NCI-H2171 (cell line): Measurements from ENCODE around the gene GOLGA8H.
"Not testable (repeated sequence)": the region's sequence is repeated elsewhere in the genome, so short reads cannot be mapped to it uniquely, and the experiment has no call there.

Experiments
- DNase-seq: peaks from one replicate; lab custom pipeline; 2025; lab: John Stamatoyannopoulos, UW

GOLGA8H gene, protein sequence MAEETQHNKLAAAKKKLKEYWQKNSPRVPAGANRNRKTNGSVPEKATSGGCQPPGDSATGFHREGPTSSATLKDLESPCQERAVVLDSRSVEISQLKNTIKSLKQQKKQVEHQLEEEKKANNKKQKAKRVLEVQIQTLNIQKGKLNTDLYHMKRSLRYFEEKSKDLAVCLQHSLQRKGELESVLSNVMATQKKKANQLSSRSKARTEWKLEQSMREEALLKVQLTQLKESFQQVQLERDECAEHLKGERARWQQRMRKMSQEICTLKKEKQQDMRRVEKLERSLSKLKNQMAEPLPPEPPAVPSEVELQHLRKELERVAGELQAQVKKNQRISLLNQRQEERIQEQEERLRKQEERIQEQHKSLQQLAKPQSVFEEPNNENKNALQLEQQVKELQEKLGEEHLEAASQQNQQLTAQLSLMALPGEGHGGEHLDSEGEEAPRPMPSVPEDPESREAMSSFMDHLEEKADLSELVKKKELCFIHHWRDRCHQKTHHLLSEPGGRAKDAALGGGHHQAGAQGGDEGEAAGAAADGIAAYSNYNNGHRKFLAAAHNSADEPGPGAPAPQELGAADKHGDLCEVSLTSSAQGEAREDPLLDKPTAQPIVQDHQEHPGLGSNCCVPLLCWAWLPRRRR

DNA sequence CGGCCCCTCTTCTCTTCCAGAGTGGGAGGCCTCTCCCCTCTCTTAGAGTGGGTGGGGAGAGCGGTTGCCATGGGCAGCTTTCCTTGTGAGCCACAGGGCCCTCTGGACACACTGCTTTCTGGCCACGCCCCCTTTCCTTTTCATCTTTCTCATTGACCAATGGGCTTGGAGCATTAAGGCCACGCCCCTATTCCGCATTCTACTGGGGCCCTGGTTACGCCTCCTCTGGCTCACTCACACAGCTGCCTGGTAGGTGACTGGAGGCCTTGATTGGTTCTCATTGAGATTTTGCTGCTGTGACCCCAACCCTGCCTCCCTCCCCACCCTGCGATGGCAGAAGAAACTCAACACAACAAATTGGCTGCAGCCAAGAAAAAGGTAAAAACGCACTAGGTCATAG is at the start of gene GOLGA8H:
GOLGA8H (plus strand) TSS at position 233 of the 400 bp plus-strand sequence; CDS start at position 331, 98 bp downstream.
- DNase-seq = not testable (repeated sequence)

DNA sequence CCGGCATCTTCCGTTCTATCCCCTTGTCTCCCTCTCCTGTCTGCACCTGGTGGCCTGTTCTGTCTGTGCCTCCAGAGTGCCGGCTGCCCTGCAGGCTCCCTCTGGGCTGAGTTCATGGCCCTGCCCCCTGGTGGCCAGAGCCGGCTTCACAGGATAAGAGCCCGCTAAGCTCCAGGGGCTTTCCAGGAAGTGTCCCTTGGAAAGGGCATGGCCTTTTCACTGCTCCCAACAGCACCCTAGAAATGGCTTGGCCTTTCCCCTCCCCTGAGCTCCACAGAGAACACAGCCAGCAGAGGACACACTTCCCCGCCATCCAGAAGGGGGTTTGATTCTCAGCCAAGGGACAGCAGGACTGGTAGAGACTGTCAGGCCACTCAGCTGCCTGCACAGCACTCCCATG is 36.9 kb upstream of the GOLGA8H start:
- DNase-seq = not testable (repeated sequence)

DNA sequence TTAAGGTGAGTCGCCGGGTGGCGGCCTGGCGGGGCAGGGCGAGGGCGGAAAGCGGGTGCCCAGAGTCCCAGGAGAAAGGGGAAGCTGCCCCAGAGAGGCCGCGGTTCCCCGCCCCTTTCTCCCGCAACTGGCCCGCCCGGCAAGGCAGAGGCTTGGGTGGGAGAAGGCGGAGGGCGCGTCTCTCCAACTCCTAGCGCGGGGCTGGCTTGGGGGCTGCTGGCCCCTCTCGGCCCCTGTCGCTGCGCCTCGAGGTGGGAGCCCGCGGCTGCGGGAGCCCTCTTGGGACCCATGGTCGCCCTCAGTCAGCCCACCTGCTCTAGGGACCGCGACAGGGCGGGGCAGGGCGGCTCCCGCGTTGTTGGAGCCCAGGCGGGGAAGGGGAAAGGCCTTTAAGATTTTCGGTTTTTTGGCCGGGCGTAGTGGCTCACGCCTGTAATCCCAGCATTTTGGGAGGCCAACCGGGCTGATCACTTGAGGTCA is 30.8 kb upstream of the GOLGA8H start:
- DNase-seq = not testable (repeated sequence)

DNA sequence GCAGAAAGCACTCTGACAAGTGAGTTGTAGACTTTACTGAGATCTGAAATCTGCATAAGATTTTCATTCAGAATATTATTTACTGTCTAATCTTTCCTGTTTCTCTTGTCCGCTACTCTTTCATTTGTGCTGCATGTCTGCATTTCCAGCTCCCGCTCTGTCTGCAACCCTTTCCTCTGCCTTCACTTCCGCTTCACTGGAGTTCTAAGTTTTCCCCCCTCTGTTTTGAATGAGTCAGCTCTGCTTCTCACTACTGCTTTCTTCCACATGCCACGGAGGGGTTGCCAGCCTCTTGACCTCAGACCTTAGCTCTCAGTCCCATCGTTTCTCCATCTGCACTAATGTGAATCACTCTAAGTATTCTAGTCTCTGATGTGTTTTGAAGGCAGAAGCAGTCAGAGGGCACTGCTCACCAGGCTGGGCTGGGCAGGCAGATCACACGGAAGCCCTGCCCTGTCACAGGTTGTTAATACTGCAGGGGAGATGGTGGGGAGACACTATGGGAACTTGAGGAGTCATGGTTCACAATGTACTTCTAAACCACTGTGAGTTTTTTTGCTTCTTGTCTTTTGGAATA is 24.3 kb upstream of the GOLGA8H start:
- not testable (repeated sequence) for DNase-seq

DNA sequence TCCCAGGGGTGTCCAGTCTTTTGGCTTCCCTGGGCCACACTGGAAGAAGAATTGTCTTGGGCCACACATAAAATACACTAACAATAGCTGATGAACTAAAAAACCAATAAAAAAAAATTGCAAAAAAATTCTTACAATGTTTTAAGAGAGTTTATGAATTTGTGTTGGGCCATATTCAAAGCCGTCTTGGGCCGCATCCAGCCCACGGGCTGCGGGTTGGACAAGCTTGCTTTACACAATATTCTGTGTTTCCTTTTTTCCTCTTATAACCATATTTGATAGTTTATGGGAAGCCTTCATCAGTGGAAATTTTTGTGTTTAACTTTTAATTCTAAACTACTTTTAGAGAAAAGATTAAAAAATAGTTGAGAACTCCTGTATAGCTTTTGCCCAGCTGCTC is 23.1 kb upstream of the GOLGA8H start:
- DNase-seq = not testable (repeated sequence)

DNA sequence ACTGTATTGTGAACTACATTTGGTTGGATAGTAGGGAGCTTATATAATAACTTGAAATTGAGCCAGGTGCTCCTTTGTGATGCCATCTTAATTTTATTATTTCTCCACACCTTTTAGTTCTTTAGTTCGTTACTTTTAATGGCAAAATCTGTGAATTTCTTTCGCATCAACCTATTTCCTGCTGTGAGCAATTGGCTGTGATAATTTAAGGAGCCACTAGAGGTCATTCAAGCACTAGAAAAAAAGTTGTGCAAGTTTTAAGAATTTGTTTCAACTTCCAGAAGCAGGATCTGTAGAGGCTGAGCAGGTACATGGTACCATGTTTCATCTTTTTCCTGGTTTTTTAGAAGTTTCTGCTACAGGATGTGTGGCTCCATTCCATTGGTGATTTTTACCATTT is 4.9 kb upstream of the GOLGA8H start:
- not testable (repeated sequence) for DNase-seq

DNA sequence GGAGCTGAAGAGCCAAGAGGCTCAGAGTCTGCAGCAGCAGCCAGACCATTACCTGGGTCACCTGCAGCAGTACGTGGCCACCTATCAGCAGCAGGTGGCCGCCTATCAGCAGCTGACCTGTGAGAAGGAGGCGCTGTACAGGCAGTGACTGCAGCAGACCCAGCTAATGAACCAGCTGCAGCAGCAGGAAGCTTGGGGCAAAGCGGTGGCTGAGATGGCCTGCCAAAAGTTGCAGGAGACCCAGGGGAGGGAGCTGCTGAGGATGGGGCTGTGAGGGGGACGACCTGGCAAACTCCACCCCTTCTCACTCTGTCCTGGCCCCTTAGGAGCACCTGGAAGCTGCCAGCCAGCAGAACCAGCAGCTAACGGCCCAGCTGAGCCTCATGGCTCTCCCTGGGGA is 8.4 kb downstream of the GOLGA8H start:
- not testable (repeated sequence) for DNase-seq

DNA sequence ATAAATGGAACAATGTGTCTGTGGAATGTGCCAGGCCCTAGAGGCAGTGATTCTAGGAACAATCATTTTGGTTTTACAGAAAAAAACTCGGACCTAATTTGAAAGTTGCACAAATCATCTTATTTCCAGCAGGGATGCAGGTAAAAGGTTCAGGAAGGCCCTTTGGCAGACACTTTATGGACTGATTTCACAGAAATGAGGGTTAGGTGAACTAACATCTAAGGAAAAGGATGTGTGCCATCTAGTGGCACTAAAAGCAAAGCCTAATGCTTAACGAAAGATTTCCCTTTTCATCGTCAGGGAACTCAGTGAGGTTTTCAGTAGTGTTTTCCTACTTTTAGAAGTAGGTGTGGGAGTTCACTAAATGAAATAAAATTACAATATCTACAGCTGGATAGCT is 17.5 kb downstream of the GOLGA8H start:
- not testable (repeated sequence) for DNase-seq

DNA sequence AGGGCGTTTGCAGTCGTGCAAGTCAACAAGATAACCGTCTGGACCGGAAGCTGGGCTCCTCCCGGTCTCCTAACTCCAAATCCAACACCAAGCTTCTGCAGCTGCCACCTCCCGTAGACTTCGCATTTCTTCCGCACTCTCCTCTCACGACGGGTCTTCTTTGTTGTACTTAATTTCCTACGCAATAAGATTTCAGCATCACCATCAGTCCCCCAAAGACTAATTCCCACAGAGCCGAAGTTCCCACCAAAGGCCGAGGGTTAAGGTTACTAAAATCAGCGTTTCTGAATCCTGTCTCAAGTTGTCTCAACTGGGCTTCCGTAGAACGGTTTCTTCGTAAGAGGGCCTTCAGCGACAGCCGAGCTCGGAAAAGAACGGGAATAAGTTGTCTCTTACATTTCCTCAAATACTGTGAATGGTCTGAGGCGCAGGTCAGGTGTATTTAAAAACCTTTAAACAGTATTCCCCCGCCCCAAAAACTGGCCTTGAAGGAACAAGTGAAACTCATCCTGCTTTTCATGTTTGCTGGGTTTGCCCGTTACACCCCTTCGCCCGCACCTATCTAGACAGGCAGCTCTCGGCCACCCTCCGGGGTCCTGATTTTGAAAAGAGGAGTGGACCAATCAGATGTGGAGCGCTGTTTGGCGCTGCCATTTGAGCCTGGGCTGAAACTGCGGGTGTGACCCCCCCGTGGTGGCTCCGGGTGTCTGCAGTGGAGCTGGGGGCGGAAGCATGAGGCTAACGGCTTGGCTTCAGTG is 21.8 kb downstream of the GOLGA8H start, which contains the start of gene ARHGAP11B:
ARHGAP11B (plus strand) TSS at position 693 of the 758 bp plus-strand sequence.
- not testable (repeated sequence) for DNase-seq

DNA sequence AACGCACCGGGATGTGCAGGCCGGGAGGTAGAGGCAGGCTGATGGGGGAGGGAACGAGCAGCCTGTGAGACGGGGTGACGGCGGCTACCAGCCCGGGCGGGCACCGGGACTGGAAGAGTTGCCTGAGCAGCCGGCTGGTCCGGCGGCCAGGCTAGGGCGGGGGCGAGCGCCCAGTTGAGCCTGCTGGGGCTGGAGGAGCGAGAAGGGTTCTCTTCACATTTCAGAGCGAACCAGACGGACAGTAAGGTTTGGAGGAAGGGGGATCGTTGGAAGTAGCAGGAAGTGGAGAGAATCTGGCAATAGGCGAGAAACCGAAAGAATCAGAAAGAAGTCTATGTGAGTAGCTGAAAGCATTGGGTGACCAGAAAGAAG is 22.4 kb downstream of the GOLGA8H start:
- not testable (repeated sequence) for DNase-seq

DNA sequence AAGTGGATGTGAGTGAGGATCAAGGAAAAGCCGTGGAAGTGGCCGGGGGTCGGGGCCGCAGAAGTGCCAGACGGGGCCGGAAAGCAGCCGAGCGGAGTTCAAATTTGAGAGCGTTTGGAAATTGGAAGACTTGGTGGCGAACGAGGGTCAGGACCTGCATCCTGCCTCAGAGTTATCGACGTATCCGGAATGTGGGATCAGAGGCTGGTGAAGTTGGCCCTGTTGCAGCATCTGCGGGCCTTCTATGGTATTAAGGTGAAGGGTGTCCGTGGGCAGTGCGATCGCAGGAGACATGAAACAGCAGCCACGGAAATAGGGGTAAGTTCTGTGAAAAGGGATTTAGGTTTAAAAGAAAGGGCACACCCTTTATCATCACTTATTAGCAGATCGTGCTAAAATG is 22.8 kb downstream of the GOLGA8H start:
- DNase-seq = not testable (repeated sequence)

DNA sequence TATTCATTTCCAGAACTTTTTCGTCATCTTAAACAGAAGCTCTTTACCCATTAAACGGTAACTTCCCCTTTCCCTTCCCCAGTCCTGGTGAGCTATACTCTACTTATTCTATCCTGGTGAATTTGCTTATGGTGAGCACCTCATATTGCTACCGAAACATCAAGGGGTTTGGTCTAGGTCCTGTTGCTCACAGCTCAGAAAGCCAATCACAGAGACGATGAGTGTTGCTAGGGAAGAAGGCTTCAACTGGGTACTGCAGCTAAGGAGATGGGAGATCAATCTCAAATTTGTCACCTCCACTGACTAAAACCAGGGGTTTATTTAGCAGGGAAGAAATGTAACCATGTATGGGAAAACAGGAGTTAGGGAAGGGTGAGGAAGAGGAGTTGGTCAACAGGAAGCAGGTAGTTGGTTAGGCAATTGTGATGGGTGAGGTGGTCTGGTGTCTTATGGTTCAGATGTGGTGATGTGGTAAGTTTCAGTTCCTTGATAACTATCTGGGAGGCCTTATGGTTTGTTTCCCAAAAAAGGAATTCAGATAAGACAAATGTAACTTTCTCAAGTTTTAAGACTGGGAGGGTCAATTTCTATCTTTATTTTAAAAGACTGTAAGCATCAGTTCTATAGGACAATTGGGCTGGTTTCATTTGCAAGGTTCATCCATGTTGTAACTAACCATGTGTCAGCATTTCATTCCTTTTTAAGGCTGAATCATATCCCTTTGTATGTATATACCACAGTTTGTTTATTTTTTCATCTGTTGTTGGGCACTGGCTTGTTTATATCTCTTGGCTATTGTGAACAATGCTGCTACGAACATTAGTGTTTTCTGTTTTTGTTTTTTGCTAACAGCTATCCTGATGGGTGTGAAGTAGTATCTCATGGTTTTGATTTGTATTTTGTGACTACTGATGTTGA is 46.4 kb downstream of the GOLGA8H start:
- no peak for DNase-seq

DNA sequence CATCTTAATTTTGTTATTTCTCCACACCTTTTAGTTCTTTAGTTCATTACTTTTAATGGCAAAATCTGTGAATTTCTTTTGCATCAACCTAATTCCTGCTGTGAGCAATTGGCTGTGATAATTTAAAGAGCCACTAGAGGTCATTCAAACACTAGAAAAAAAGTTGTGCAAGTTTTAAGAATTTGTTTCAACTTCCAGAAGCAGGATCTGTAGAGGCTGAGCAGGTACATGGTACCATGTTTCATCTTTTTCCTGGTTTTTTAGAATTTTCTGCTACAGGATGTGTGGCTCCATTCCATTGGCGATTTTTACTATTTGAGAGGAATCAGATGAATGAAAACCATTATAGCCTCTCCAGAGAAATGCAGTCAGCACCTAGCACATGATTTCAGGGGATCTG is 57.3 kb downstream of the GOLGA8H start:
- DNase-seq = not testable (repeated sequence)
